Activated B cell treated with CpG ODN at 0.5 μM for 24 hours (primary cell): ENCODE data around the gene LRRC4C. TPM values are rescaled to one million over a fixed set of nuclear protein-coding genes. Genes with fewer than 3 reads are reported as not detected.

Source experiments
- ATAC-seq: fragments of 200-7000 bp; cut with Tn5 transposase; one replicate; pipeline ENCODE4 v1.10.0; 2021; ENCODE audit warnings: low read depth, mild to moderate bottlenecking, moderate library complexity
- CTCF ChIA-PET: fragments of 350-600 bp; sonication (Branson Sonifier 250); formaldehyde crosslinking; loops from one replicate; lab custom pipeline; 2021; ENCODE audit warnings: antibody characterized with exemption; lab: Charles Lee
- POLR2A ChIA-PET: fragments of 350-600 bp; sonication (Branson Sonifier 250); formaldehyde crosslinking; loops from one replicate; lab custom pipeline; 2021; ENCODE audit warnings: antibody characterized with exemption; lab: Charles Lee
- DNase-seq: peaks from one replicate; pipeline ENCODE4 v3.0.0; 2022
- H3K27ac Mint-ChIP-seq: one replicate; pipeline ENCODE4 v1.8.0; 2020; ENCODE audit warnings: mixed read lengths
- H3K27me3 Mint-ChIP-seq: one replicate; pipeline ENCODE4 v1.8.0; 2021; ENCODE audit warnings: mixed read lengths
- H3K36me3 Mint-ChIP-seq: one replicate; pipeline ENCODE4 v1.8.0; 2021; ENCODE audit warnings: low read depth, mixed read lengths
- H3K4me1 Mint-ChIP-seq: one replicate; pipeline ENCODE4 v1.8.0; 2021; ENCODE audit warnings: mixed read lengths
- H3K4me3 Mint-ChIP-seq: one replicate; pipeline ENCODE4 v1.8.0; 2020; ENCODE audit warnings: mild to moderate bottlenecking, mixed read lengths
- H3K9me3 Mint-ChIP-seq: one replicate; pipeline ENCODE4 v1.8.0; 2020; ENCODE audit warnings: mixed read lengths
- CTCF ChIP-seq: fragments of 200-600 bp; IDR thresholded peaks from one replicate; pipeline ENCODE4 v1.8.0; 2022; ENCODE audit warnings: antibody characterized with exemption, mild to moderate bottlenecking
- intact Hi-C: fragments of 100-400 bp; cut with micrococcal nuclease; formaldehyde crosslinking; loops from one replicate; pipeline ENCODE4 v1.15.1; 2024
- total RNA-seq: library from RNA; stranded (reverse); gene quantifications from 2 replicates; pipeline ENCODE4 v1.2.3, GENCODE V29; 2022

The LRRC4C gene
- total RNA-seq, 1 donor from 2014 or later = not detected

GRCh38 chr11:40139536-40139935 lies 1319.9 kb downstream of the LRRC4C start:
- no peak for ATAC-seq
- H3K27me3 Mint-ChIP-seq = no peaks in the 10 kb centered on the region
- ChIA-PET POLR2A (no interaction called here), CTCF (no interaction called here)
- DNase-seq = no peak
- H3K4me3 Mint-ChIP-seq = no peak overlapping the region
- H3K27ac Mint-ChIP-seq = no peak overlapping the region
- peaks cover 11% of the 10 kb centered on the region for H3K9me3 Mint-ChIP-seq
- H3K36me3 Mint-ChIP-seq = no peaks in the 10 kb centered on the region
- TF ChIP-seq CTCF = no peak
- no peaks in the 10 kb centered on the region for H3K4me1 Mint-ChIP-seq
- intact Hi-C loops = no loop called here

- no peak for TF ChIP-seq CTCF
- Mint-ChIP-seq H3K9me3 (peaks cover 11% of the 10 kb centered on the region), H3K27ac (no peak overlapping the region), H3K4me3 (no peak overlapping the region), H3K4me1 (no peaks in the 10 kb centered on the region), H3K36me3 (no peaks in the 10 kb centered on the region), H3K27me3 (no peaks in the 10 kb centered on the region)
- CTCF ChIA-PET = no interaction called here
- POLR2A ChIA-PET = no interaction called here
- DNase-seq (no peak), ATAC-seq (no peak)
- intact Hi-C loops = no loop called here
Measured at GRCh38 chr11:40139066-40139465, 1320.4 kb downstream of the LRRC4C start.

GRCh38 chr11:40134820-40135570 lies 1324.5 kb downstream of the LRRC4C start:
- no peaks in the 10 kb centered on the region for H3K4me1 Mint-ChIP-seq
- no peaks in the 10 kb centered on the region for H3K36me3 Mint-ChIP-seq
- no peaks in the 10 kb centered on the region for H3K9me3 Mint-ChIP-seq
- no peak overlapping the region for H3K27ac Mint-ChIP-seq
- no peaks in the 10 kb centered on the region for H3K27me3 Mint-ChIP-seq
- no peak overlapping the region for H3K4me3 Mint-ChIP-seq
- ATAC-seq (no peak), DNase-seq (no peak)
- no peak for TF ChIP-seq CTCF
- POLR2A ChIA-PET = no interaction called here
- intact Hi-C loops = no loop called here
- CTCF ChIA-PET = no interaction called here

GRCh38 chr11:40133498-40133897 lies 1326.0 kb downstream of the LRRC4C start:
- CTCF ChIA-PET = no interaction called here

GRCh38 chr11:40132912-40133311 lies 1326.5 kb downstream of the LRRC4C start:
- ChIA-PET CTCF (no interaction called here), POLR2A (no interaction called here)
- no peaks in the 10 kb centered on the region for H3K4me1 Mint-ChIP-seq
- H3K27ac Mint-ChIP-seq = no peak overlapping the region
- intact Hi-C loops = no loop called here
- ATAC-seq (no peak), DNase-seq (no peak)
- H3K4me3 Mint-ChIP-seq = no peak overlapping the region
- no peaks in the 10 kb centered on the region for H3K27me3 Mint-ChIP-seq
- TF ChIP-seq CTCF = no peak
- H3K9me3 Mint-ChIP-seq = no peaks in the 10 kb centered on the region
- H3K36me3 Mint-ChIP-seq = no peaks in the 10 kb centered on the region

More at GRCh38 chr11:40133498-40133897, 1326.0 kb downstream of the LRRC4C start:
- no peaks in the 10 kb centered on the region for H3K4me1 Mint-ChIP-seq
- ATAC-seq (no peak), DNase-seq (no peak)
- H3K36me3 Mint-ChIP-seq = no peaks in the 10 kb centered on the region
- H3K27ac Mint-ChIP-seq = no peak overlapping the region
- POLR2A ChIA-PET = no interaction called here
- H3K4me3 Mint-ChIP-seq = no peak overlapping the region
- TF ChIP-seq CTCF = no peak
- H3K27me3 Mint-ChIP-seq = no peaks in the 10 kb centered on the region
- H3K9me3 Mint-ChIP-seq = no peaks in the 10 kb centered on the region
- intact Hi-C loops = no loop called here
